Bone marrow (tissue), 2 donors: ENCODE data around the gene CDSN.
"Not testable (repeated sequence)": the region's sequence is repeated elsewhere in the genome, so short reads cannot be mapped to it uniquely, and the experiment has no call there.

Source experiments
- DNase-seq, 2 donors: peaks; one replicate each; lab custom pipeline; 2025; lab: John Stamatoyannopoulos, UW

The CDSN gene, protein sequence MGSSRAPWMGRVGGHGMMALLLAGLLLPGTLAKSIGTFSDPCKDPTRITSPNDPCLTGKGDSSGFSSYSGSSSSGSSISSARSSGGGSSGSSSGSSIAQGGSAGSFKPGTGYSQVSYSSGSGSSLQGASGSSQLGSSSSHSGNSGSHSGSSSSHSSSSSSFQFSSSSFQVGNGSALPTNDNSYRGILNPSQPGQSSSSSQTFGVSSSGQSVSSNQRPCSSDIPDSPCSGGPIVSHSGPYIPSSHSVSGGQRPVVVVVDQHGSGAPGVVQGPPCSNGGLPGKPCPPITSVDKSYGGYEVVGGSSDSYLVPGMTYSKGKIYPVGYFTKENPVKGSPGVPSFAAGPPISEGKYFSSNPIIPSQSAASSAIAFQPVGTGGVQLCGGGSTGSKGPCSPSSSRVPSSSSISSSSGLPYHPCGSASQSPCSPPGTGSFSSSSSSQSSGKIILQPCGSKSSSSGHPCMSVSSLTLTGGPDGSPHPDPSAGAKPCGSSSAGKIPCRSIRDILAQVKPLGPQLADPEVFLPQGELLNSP

DNA sequence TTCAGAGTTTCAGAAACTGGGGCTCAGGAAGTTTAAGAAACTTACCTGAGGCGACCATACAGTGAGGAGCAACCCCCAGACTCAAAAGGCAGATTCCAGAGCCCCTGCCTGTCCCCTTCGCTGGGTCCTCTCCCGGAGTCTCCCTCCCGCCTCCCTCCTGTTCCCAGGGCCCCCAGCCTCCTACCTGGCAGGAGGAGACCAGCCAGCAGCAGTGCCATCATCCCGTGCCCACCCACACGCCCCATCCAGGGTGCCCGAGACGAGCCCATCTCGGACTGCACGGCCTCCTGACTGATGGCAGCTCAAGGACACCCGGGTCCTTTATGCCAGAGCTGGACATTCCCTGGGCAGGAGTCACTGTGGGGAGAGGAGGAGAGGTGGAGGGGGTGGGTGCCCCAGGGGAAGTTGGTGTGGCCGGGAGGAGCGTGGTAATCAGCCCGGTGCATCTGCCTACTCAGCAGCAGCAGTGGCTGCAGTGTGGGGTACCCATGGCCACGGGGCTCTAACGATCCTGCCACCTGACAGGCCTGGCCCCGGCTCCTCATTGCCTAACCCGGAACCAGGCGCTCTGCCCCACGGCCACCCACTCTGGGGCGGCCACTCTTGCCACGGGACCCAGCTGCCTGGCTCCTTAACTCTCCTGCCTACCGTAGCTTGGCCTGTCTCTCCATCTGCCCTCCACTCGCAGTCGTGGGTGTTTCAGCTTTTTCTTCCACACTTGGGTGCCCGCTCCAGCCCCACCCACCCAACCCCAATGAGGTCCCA lies at the start of gene CDSN:
Gene CDSN, minus strand, starts transcription at position 296 of the 765 bp plus-strand sequence. Its CDS starts 27 bp downstream, at position 269.
- DNase-seq = no peak

DNA sequence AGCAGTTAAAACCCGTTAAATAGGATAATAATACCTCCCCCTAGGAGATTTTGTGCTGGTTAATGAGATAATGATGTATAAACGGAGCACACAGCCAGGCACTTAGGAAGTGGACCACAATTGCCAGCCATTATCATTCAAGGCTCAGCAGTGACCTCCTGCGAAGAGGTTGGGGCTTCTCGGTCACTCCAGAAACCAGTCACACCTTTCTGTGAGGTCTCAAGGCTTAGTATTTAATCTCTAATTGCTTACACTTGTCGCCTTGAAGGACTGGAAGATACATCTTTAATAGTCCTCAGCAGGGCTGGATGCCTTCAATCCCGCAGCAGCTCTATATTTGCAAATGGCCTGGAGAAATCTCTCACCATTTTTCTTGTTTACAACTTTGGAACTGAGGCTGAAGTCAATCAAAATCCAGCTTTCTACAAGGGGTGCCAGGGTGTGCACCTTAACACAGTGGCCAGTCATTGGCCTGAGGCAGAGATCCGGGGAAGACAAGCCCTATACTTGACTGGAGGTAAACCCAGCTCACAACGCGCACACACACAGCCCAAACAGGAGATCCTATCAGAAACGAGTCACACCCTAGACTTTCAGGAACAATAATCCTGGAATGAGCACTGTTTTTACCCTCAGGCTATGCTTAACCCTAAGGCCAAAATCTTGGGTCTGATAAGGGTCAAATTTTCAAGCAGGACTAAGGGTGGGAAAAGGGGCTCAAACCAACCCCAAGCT lies 49.0 kb upstream of the CDSN start:
- no peak for DNase-seq

DNA sequence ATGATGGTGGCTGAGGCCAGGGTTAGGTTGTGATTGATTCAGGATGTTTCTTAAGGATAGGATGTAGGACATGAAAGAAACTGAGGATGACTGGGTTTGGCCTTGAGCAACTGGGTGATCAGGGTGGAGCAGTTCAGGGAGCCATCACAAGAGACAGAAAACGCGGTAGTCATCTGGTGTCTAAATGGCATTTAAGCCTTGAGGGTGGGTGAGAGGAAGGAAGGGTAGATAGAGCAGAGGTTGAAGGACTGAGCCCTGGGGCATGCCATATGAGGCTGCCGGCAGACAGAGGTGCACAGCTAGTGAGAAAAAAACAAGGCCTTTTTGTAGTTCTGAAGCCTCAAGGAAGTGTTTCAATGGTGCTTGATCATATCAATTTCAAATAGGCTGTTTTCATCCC lies 48.4 kb upstream of the CDSN start:
- DNase-seq = no peak

DNA sequence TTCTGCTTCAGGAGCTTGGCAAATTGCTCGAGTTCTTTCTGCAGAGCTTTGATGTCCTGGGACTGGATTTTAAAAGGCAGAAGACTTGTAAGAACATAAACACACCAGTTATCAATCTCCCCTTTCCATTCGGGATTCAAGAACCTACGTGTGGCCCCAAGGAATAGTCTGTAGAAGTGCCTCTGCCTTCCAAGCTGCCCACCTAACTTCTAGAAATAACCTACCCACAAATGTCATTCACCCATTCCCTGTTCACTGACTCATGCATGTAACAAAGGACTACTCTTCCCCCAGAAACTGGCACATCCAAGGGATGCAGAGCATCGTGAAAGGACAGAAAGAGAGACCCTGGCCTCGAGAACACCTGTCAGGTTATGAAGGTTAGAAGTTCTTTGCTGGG lies 45.7 kb upstream of the CDSN start:
- no peak for DNase-seq

DNA sequence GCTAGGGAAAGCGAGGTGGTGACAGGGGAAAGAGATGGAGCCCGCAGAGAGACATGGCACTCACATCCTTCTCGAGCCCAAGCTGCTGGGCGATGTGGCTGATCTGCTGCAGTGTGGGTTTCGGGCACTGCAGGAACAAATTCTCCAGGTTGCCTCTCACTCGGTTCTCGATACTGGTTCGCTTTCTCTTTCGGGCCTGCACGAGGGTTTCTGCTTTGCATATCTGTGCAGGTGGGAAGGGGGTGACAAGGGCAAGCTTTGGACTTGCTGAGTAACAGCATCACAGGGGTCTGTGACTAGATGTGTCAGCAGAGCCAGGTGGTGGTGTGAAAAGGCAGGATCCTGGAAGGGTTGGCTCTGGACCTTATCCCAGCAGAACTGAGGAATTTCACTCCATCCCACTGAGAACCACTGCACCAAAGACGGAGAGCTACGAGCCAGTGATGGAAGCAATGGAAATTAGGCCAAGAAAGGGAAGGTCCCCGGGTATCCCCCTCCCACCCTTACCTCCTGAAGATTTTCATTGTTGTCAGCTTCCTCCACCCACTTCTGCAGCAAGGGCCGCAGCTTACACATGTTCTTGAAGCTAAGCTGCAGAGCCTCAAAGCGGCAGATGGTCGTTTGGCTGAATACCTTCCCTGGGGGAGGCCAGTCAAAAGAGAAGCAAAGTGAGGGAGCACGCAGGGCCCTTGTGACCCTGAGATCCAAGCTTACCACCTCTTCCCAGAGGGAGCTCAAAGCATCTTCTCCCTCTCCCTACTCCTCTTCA lies 45.0 kb upstream of the CDSN start:
- not testable (repeated sequence) for DNase-seq

DNA sequence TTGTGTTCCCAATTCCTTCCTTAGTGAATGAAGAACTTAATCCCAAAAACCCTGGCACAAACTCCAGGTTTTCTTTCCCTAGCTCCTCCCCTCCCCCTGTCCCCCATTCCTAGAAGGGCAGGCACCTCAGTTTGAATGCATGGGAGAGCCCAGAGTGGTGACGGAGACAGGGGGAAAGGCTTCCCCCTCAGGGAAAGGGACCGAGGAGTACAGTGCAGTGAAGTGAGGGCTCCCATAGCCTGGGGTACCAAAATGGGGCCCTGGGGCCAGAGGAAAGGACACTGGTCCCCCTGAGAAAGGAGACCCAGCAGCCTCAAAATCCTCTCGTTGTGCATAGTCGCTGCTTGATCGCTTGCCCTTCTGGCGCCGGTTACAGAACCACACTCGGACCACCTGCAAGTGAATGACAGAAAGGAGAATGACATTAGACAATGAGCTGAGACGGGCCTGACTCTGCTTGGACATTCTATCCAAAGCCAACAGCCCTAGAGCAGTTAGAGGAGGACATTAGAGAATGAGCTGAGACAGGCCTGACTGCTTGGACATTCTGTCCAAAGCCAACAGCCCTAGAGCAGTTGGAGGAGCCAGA lies 44.3 kb upstream of the CDSN start:
- DNase-seq = not testable (repeated sequence)

DNA sequence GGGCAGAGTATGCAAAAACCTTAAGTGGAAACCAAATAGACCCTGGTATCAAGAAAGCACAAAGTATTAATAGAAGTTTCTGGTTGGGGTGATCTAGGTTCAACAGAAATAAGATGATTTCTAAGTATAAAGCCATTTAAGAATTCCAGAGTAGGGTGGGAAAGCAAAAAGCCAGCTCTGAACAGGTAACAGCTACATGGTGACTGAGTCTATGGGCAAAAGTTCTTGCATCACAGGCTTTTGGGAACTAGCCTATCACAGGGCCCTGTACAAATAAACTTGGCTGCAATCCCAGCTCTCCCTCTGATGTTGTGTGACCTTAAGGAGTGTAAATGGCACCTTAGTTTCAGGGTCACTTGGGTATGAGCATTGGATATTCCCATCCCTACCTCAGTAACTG lies 43.7 kb upstream of the CDSN start:
- no peak for DNase-seq

DNA sequence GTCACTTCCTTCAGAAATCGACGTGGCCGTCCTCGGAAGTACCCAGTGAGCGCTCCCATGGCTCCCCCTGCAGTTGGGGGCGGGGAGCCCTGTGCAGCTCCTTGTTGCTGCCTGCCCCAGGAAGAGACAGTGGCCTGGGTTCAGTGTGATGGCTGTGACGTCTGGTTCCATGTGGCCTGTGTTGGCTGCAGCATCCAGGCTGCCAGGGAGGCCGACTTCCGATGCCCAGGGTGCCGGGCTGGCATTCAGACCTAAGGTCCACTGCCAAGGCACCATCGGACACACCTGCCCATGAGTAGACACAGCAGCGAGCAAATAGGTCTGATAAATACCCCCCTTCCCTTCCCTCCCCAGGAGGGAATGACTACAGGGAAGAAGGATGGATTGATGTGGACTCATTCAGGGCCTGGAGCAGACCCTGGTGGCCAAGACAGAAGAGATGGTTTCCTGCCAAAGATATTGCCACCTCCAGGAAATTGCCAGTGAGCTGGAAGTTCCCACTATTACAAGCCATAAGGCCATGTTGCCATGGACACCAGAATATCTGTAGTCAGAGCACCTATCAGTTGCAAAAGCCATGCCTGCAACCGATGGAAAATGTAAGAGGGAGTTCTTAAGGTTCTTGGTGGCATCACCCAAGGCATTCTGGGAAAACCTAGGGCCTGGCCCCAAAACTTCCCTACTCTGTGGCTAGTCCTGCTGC lies 42.4 kb upstream of the CDSN start:
- DNase-seq = no peak

DNA sequence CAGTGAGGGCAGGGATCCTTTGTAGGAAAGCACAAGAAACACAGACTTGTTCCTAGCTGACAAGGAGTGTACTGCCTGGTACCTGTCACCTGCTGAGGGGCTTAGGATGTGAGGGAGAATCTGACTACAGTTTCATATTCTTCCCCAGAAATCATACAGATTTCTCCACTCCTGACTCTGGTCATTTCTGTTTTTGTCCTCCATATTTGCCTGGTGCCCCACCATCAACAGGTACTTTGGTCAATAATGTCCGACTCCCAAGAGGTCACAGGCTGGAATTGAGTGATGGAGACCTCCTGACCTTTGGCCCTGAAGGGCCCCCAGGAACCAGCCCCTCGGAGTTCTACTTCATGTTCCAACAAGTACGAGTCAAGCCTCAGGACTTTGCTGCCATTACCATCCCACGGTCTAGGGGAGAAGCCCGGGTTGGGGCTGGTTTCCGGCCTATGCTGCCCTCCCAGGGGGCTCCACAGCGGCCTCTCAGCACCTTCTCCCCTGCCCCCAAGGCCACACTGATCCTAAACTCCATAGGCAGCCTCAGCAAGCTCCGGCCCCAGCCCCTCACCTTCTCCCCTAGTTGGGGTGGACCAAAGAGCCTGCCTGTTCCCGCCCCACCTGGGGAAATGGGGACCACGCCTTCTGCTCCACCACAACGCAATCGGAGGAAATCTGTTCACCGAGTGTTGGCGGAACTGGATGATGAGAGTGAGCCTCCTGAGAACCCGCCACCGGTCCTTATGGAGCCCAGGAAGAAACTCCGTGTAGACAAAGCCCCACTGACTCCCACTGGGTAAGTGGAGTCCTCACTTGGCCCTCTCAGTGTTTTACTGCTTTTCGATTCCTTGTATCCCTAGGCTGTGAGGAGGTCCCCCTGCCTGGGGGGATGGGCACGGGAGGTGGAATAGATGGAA lies 41.2 kb upstream of the CDSN start:
- DNase-seq = no peak

DNA sequence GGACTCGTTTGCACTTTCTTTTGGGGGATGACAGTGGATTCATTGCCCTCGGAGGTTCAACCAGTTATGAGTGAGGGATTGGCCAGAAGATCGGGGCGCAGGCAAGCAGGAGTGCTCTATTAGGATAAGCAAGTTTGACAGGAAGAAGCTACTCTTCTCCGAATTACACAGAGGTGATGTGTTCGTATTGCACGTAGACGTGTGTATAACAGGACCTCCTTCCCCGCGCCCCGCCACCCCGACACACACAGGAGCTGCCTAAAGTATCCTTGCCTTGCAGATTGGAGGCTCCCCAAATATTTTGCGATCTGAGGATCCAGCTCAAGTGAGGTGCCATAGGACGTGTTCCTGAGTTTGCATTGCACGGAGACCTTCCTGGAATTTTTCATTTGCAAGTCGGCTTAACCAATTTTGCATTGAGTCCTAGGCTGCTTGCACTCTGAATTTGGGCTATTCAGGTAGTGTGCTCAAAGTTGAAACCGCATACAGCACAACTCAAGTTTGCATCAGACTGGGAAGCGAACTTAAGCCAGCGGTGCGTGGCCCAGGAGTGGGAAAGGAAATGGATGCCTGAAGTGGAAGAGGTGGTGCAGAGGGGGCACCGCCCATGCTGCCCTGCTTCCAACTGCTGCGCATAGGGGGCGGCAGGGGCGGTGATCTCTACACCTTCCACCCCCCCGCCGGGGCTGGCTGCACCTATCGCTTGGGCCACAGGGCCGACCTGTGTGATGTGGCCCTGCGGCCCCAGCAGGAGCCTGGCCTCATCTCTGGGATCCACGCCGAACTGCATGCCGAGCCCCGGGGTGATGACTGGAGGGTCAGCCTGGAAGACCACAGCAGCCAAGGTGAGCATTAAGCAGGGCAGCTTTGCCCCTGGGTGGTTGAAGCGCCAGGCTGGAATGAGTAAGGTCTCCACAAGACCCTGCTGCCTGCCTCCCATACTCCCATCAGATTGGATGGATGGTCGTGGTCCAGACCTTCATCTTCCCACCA lies 38.9 kb upstream of the CDSN start:
- DNase-seq = no peak

DNA sequence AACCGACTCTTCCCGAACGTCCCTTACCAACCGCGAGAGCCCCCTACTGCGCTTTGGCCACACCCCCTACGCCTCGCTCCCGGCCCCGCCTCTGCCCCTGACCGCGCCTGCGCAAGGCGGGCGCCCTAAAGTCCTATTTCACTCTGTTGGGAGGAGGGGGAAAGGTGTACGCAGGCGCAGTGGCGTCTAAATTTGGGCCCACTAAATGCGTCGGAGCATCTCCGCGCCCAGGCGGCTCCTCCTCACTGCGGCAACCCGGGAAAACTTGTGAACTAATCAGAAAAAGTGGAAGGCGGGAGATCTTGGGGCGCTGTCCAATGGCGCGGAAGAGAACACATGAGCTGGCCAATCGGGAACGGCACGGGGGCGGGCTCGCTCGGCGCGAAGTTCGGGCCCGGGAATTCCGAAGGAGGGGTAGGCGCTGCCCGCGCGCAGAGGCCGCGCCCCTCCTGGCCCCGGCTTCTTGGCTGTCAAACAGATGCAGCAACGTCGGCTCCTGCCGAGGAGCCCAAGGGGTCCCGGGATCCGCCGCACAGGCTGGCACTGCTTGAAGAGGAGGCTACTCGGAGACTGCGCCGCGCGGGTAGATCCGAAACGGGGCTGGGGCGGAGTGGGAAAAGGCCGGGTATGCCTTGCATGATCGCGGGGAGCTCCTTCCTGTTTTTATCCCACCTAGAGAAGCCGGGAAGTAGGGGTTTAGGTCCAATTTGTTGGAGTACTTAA lies 38.1 kb upstream of the CDSN start, which contains the start of gene TCF19:
Gene TCF19, plus strand, starts transcription at position 450 of the 723 bp plus-strand sequence. CDS start 881 bp downstream, outside the sequence.
- peak; percentile 90 to 99 for DNase-seq

DNA sequence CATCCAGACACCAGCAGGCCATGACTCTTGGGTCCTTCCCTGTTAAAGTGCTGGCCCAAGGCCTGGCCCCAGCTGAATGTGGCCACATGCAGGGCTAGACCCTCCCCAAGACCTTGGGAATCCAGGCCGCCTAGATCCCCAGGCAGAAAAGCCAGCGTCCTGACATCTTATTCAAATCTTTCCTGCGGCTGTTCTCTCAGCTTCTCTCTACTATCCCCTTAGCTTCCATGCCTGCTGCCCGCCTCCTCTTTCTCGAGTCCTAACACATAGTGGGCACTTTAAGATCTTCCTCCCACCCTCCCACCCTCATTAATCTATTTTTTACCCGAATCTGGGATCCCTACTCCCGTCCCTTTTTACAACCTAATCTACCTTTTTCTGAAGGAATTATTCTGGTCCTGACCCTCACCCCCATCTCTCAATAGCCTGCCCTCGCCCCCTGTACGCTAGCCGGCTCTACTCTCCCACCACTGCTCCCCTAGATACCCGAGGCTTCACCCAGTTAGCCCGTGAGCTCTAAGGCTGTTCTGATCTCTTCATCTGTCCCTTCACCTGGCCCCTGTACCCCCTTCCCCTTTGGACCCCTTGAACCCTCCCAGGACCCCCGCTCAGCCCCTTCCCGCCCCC lies 37.4 kb upstream of the CDSN start, which contains the start of gene CCHCR1:
Gene CCHCR1, minus strand, starts transcription at position 290 of the 627 bp plus-strand sequence. Its CDS starts 202 bp downstream, at position 88.
- no peak for DNase-seq

DNA sequence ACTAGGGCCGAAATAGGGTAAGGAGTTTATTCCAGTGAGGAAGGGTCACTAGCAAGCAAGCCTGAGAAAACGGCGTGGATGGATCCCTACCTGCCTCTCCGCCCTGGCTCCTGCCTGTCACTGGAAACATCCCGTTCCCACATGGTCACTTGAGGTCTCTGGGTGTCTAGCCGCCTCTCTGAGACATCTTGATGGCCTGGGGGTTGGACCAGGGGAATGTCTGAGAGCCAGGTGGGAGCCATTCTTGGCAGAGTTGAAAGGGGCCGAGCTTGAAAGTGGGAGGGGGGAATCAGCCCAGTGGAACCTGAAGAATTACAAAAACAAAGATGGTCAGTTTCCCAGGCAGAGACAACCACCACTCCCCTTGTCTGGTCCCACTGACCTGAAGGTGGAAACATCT lies 36.4 kb upstream of the CDSN start:
- no peak for DNase-seq

DNA sequence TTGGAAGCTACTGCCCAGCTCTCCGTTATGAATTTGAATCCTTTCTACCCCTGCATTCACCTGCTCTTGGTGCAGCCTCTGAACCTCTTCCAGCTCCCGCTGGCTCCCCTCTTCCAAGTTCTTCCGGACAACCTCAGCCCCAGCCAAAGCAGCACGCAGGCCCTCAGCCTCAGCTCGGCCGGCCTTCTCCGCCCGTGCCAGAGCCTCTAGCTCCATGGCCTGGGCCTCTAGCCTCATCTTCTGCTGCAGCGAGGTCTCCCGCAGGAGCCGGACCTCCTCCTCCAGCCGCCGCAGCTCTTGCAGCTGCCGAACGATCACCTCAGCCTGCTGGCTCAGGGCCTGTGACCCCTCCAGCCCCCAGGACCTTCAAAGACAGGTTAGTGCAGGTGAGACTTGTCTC lies 34.2 kb upstream of the CDSN start:
- no peak for DNase-seq

DNA sequence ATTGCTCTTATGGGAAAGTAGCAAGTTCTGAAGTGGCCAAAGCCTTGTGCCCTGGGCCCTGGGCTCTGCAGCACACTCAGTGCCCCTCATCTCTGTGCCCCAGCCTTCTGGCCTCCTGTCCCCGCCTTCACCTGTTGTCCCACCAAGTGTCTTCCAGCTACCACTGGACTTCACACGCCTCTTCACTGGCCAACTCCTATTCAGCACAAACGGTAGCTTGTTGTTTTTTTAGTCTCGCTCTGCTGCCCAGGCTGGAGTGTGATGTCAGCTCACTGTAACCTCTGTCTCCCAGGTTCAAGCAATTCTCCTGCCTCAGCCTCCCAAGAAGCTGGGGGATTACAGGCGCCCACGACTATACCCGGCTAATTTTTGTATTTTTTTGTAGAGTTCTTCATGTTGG lies 32.5 kb upstream of the CDSN start:
- no peak for DNase-seq

DNA sequence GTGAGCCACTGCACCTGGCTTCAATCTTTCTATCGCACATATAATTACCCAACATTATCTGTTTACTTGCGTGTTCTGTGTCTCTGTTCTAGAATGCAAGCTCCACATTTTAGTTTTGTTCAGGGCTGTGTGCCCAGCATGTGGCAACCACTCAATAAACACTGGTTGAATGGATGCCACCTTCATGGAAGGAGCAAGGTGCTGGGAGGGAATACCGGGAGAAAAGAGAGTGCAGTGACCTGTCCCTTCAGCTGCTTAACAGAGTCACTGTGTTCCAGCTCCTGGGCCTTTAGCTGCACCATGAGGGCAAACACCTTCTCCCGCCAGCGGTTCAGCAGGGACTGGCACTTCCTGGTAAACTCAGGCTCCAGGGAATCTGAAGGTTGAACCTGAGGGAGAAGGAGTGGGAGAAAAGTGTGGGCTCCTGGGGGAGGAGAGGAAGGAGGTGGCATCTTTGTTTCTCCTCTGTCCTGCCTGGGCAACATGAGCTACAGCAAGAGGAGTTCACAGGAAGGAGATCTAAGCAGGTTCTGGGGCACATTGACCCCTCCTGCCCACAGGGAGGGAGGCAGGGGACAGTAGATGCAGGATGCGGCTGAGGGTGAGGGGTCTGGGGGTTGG lies 29.7 kb upstream of the CDSN start:
- DNase-seq = no peak
